GM18499 (cell line): ENCODE results near the gene YBEY.

Experiments
- ATAC-seq: cut with Tn5 transposase; IDR thresholded peaks from one replicate; pipeline ENCODE4 v1.9.1; 2021; ENCODE audit warnings: moderate number of reproducible peaks; ENCODE audit not compliant: insufficient read depth, unreplicated experiment

YBEY gene

GRCh38 chr21:46324390-46325072, 38.4 kb downstream of the YBEY start:
- no peak for ATAC-seq

- ATAC-seq: no peak
Measured at GRCh38 chr21:46325073-46325912, 39.2 kb downstream of the YBEY start.

- ATAC-seq: no peak
Measured at GRCh38 chr21:46326110-46326703, 40.1 kb downstream of the YBEY start.

GRCh38 chr21:46327711-46328110, 41.6 kb downstream of the YBEY start:
- no peak for ATAC-seq

GRCh38 chr21:46328151-46328550, 42.0 kb downstream of the YBEY start:
- ATAC-seq: no peak

- ATAC-seq: no peak
Measured at GRCh38 chr21:46329796-46330195, 43.7 kb downstream of the YBEY start.

GRCh38 chr21:46334351-46335140, 48.4 kb downstream of the YBEY start:
- ATAC-seq: no peak

GRCh38 chr21:46336603-46337002, 50.5 kb downstream of the YBEY start:
- ATAC-seq: no peak

- no peak for ATAC-seq
Measured at GRCh38 chr21:46340998-46341397, 54.9 kb downstream of the YBEY start.

GRCh38 chr21:46344219-46344915, 58.2 kb downstream of the YBEY start:
- no peak for ATAC-seq

- no peak for ATAC-seq
Measured at GRCh38 chr21:46345861-46346260, 59.7 kb downstream of the YBEY start.

- ATAC-seq: no peak
Measured at GRCh38 chr21:46346296-46347202, 60.4 kb downstream of the YBEY start.

GRCh38 chr21:46347203-46347550, 61.0 kb downstream of the YBEY start:
- no peak for ATAC-seq
